Stimulated activated CD8-positive, alpha-beta memory T cell treated with anti-CD3 and anti-CD28 coated beads, Interleukin-15, amount 100 ng/mL, for 24 hours (primary cell): ENCODE data around the gene BAZ2B.

ENCODE experiments used
- DNase-seq: peaks from one replicate; pipeline ENCODE4 v3.0.0-alpha.2; 2020; ENCODE audit warnings: low read depth

The BAZ2B gene

GRCh38 chr2:159614534-159615366, 1.6 kb downstream of the BAZ2B start:
- no peak for DNase-seq

- DNase-seq, result no peak
Observed at GRCh38 chr2:159613651-159614285, 2.6 kb downstream of the BAZ2B start.

- no peak for DNase-seq
Observed at GRCh38 chr2:159613091-159613490, 3.3 kb downstream of the BAZ2B start.

- no peak for DNase-seq
Observed at GRCh38 chr2:159612255-159612901, 4.0 kb downstream of the BAZ2B start.

- no peak for DNase-seq
Observed at GRCh38 chr2:159609811-159610549, 6.4 kb downstream of the BAZ2B start.

- no peak for DNase-seq
Observed at GRCh38 chr2:159608723-159609308, 7.5 kb downstream of the BAZ2B start.

- no peak for DNase-seq
Observed at GRCh38 chr2:159608108-159608507, 8.2 kb downstream of the BAZ2B start.

- no peak for DNase-seq
Observed at GRCh38 chr2:159606287-159606686, 10.1 kb downstream of the BAZ2B start.

GRCh38 chr2:159605441-159606178, 10.7 kb downstream of the BAZ2B start:
- no peak for DNase-seq

- DNase-seq, result no peak
Observed at GRCh38 chr2:159604159-159604558, 12.2 kb downstream of the BAZ2B start.

- no peak for DNase-seq
Observed at GRCh38 chr2:159600752-159601151, 15.6 kb downstream of the BAZ2B start.

- DNase-seq, result no peak
Observed at GRCh38 chr2:159595410-159596046, 20.8 kb downstream of the BAZ2B start.

- DNase-seq, result no peak
Observed at GRCh38 chr2:159592441-159592840, 23.9 kb downstream of the BAZ2B start.

- DNase-seq, result no peak
Observed at GRCh38 chr2:159591221-159591620, 25.1 kb downstream of the BAZ2B start.

GRCh38 chr2:159589286-159589685, 27.1 kb downstream of the BAZ2B start:
- DNase-seq, result no peak

GRCh38 chr2:159586034-159586433, 30.3 kb downstream of the BAZ2B start:
- DNase-seq, result no peak

GRCh38 chr2:159585622-159586021, 30.7 kb downstream of the BAZ2B start:
- no peak for DNase-seq

GRCh38 chr2:159584796-159585195, 31.6 kb downstream of the BAZ2B start:
- DNase-seq, result no peak

GRCh38 chr2:159573846-159574606, 42.3 kb downstream of the BAZ2B start:
- DNase-seq, result no peak

- DNase-seq, result no peak
Observed at GRCh38 chr2:159573294-159573693, 43.1 kb downstream of the BAZ2B start.
